Measurements from ENCODE around the gene NOD1. TPM values are rescaled to one million over a fixed set of nuclear protein-coding genes. Genes with fewer than 3 reads are reported as not detected.
"Not testable (repeated sequence)": the region's sequence is repeated elsewhere in the genome, so short reads cannot be mapped to it uniquely, and the experiment has no call there.

The NOD1 gene
- total and polyA plus RNA-seq, 3 donors from 2014 or later = 4.6 to 12.9 (median 11.9) TPM

DNA sequence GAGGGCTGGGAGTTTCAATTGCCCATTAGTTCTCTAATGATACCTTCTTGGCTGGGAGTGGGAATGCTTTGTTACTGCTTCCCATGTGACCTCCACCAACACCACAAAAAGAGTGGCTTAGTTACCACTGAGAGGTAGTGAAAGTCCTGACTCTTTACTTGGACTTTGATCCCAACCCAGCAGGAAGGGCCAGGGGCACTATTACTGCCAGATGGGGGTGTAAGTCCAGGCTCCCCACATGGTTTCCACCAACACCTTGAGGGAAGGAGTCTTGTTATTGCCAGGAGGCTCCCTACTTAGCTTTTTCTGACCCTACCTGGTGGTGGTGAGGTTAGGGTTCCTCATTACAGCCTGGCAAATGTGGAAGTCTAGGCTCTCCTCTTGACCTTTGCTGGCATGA is 14.6 kb upstream of the NOD1 start:
- no peak overlapping the region for H3K4me3 ChIP-seq
- no peaks in the 10 kb centered on the region for H3K4me1 ChIP-seq
- no peak overlapping the region for H3K27ac ChIP-seq
- TF ChIP-seq POLR2A (IDR thresholded peaks at IDR 0.05) = no peak
- TF ChIP-seq, protein P1, sequence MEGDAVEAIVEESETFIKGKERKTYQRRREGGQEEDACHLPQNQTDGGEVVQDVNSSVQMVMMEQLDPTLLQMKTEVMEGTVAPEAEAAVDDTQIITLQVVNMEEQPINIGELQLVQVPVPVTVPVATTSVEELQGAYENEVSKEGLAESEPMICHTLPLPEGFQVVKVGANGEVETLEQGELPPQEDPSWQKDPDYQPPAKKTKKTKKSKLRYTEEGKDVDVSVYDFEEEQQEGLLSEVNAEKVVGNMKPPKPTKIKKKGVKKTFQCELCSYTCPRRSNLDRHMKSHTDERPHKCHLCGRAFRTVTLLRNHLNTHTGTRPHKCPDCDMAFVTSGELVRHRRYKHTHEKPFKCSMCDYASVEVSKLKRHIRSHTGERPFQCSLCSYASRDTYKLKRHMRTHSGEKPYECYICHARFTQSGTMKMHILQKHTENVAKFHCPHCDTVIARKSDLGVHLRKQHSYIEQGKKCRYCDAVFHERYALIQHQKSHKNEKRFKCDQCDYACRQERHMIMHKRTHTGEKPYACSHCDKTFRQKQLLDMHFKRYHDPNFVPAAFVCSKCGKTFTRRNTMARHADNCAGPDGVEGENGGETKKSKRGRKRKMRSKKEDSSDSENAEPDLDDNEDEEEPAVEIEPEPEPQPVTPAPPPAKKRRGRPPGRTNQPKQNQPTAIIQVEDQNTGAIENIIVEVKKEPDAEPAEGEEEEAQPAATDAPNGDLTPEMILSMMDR (IDR thresholded peaks at IDR 0.05) = no peak
- no peaks in the 10 kb centered on the region for H3K36me3 ChIP-seq (ENCODE audit: low read depth, missing control alignments)
- H3K27me3 ChIP-seq = no peaks in the 10 kb centered on the region
- intact Hi-C loops (cut with DNase I; ENCODE audit: low total_unique reads) = no loop called here
- DNase-seq = no peak
- H3K9me3 ChIP-seq = no peaks in the 10 kb centered on the region

DNA sequence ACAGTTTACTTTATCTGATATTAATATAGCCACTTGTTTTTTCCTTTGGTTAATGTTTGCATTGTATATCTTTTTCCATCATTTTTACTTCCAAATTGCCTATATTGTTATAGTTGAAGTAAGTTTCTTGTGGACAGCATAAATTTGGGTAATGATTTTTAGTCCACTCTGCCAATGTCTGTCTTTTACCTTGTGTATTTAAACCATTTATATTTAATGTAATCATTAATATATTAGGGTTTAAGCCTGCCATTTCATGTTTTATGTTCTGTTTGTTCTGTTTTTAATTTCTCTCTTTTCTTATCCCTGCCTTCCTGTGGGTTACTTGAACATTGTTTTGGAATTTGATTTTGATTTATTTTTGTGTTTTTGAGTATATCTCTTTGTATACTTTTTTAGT is 12.8 kb upstream of the NOD1 start:
- Histone ChIP-seq H3K27ac (no peak overlapping the region), H3K36me3 (ENCODE audit: low read depth, missing control alignments) (no peaks in the 10 kb centered on the region), H3K9me3 (no peaks in the 10 kb centered on the region), H3K27me3 (no peaks in the 10 kb centered on the region), H3K4me3 (no peak overlapping the region), H3K4me1 (no peaks in the 10 kb centered on the region)
- no peak for TF ChIP-seq POLR2A (IDR thresholded peaks at IDR 0.05)
- TF ChIP-seq, protein P1 (IDR thresholded peaks at IDR 0.05) = no peak
- intact Hi-C loops (cut with DNase I; ENCODE audit: low total_unique reads) = no loop called here
- no peak for DNase-seq

DNA sequence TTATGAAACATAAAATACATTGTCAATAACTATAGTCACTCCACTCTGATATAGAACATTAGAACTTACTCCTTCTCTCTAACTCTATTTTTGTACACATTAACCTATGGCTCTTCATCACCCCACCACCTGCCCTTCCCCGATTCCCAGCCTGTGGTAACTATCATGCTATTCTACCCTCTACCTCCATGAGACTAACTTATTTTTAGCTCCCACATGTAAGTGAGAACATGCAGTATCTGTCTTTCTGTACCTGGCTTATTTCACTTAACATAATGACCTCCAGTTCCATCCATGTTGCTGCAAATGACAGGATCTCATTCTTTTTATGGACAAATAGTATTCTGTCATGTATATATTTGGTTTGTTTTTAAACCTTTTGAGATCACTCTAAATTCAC is 8.8 kb upstream of the NOD1 start:
- DNase-seq = no peak
- no peak overlapping the region for H3K4me3 ChIP-seq

DNA sequence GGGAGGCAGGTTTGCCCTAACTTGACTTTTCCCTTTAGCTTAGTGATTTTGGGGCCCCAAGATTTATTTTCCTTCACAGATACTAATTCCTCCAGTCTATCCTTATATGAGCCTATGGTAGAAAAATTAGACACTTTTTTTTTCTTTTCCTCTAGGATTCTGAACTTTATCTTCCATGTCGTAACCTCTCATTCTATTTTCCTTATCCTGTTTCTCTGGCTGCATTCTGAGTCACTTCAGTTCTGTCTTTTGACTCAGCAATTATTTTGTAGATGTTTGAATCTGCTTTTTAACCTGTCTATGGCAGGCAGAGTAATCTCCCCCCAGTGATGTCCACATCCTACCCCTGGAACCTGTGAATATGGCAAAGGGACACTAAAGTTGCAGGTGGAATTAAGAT is 7.1 kb upstream of the NOD1 start:
- Histone ChIP-seq H3K27me3 (no peaks in the 10 kb centered on the region), H3K27ac (no peak overlapping the region), H3K4me1 (no peaks in the 10 kb centered on the region), H3K9me3 (no peaks in the 10 kb centered on the region), H3K36me3 (ENCODE audit: low read depth, missing control alignments) (no peaks in the 10 kb centered on the region), H3K4me3 (no peak overlapping the region)
- no peak for DNase-seq
- TF ChIP-seq POLR2A (IDR thresholded peaks at IDR 0.05) = no peak
- intact Hi-C loops (cut with DNase I; ENCODE audit: low total_unique reads) = no loop called here
- 95% methylated on average over 1 of the region's 1 CpG for WGBS, 2 donors

More for the DNA sequence above, 8.8 kb upstream of the NOD1 start:
- Histone ChIP-seq H3K27ac (no peak overlapping the region), H3K4me1 (no peaks in the 10 kb centered on the region), H3K27me3 (no peaks in the 10 kb centered on the region), H3K9me3 (no peaks in the 10 kb centered on the region), H3K36me3 (ENCODE audit: low read depth, missing control alignments) (no peaks in the 10 kb centered on the region)
- TF ChIP-seq, protein P1 (IDR thresholded peaks at IDR 0.05) = no peak
- TF ChIP-seq POLR2A (IDR thresholded peaks at IDR 0.05) = no peak
- WGBS, 2 donors = 91 to 100% methylated on average over 1 of the region's 1 CpG
- intact Hi-C loops (cut with DNase I; ENCODE audit: low total_unique reads) = no loop called here

DNA sequence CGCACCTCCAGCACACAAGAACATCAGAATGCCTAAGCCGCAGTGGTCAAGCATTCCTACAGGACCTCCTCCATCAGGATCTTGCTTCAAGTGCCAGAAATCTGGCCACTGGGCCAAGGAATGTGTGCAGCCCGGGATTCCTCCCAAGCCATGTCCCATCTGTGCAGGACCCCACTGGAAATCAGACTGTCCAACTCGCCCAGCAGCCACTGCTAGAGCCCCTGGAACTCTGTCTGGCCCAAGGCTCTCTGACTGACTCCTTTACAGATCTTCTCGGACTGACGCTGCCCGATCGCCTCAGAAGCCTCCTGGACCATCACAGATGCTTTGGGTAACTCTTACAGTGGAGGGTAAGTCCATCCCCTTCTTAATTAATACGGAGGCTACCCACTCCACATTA is 2.8 kb upstream of the NOD1 start:
- not testable (repeated sequence) for H3K9me3 ChIP-seq
- 81 to 93% methylated on average over 8 to 9 of the region's 9 CpGs for WGBS, 2 donors

DNA sequence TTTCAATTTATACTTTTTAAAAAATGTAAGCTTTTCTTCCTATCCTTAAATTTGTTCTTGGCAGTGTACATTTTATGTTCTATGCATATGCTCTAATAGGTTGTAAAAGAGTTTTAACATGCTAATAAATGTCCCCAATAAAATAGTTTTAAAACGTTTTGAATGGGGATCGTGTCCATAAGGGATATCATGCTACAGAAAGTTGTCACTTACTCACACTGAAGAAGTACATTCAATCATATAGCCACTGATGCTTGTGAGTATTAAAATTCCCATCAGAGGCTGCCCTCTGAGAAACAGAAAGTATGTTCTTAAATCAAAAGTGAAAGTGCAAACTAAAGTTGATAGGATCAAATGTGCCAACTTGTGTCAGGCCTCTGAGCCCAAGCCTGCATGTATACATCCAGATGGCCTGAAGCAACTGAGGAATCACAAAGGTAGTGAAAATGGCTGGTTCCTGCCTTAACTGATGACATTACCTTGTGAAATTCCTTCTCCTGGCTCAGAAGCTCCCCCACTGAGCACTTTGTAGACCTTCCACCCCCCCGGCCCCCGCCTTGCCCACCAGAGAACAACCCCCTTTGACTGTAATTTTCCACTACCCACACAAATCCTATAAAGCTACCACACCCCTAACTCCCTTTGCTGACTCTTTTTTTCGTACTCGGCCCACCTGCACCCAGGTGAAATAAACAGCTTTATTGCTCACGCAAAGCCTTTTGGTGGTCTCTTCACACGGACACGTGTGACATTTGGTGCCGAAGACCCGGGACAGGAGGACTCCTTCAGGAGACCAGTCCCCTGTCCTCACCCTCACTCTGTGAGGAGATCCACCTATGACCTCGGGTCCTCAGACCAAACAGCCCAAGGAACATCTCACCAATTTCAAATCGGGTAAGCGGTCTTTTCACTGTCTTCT is 877 bp upstream of the NOD1 start:
- intact Hi-C loops (cut with DNase I; ENCODE audit: low total_unique reads) = no loop called here
- H3K4me3 ChIP-seq = peak overlapping the region; percentile 58 to 70
- no peaks in the 10 kb centered on the region for H3K27me3 ChIP-seq
- no peaks in the 10 kb centered on the region for H3K9me3 ChIP-seq
- TF ChIP-seq, protein P1 (IDR thresholded peaks at IDR 0.05) = no peak
- no peak for TF ChIP-seq POLR2A (IDR thresholded peaks at IDR 0.05)
- no peak for DNase-seq
- H3K27ac ChIP-seq = peak overlapping the region in 1 of 2 donors; percentile 86
- peaks cover 8% of the 10 kb centered on the region for H3K4me1 ChIP-seq
- WGBS, 2 donors = 82 to 83% methylated on average over 14 of the region's 14 CpGs
- no peaks in the 10 kb centered on the region for H3K36me3 ChIP-seq (ENCODE audit: low read depth, missing control alignments)

More for the DNA sequence above, 2.8 kb upstream of the NOD1 start:
- intact Hi-C loops (cut with DNase I; ENCODE audit: low total_unique reads); H3K36me3 ChIP-seq (ENCODE audit: low read depth, missing control alignments); DNase-seq; H3K4me1 ChIP-seq; H3K4me3 ChIP-seq; H3K27ac ChIP-seq; H3K27me3 ChIP-seq: not testable (repeated sequence)
